HFF-Myc (cell line): ENCODE measurements around the gene KCNH1.

ENCODE experiments used
- DNase-seq: peaks from one replicate; pipeline ENCODE4 v3.0.0-alpha.2; 2011; ENCODE audit warnings: low read depth; ENCODE audit errors: extremely low read depth
- H3K4me3 ChIP-seq: replicated peaks from 2 replicates; pipeline ENCODE4 v1.5.1; 2011; ENCODE audit warnings: low read depth, mild to moderate bottlenecking, control low read depth, low read length
- CTCF ChIP-seq: IDR thresholded peaks from 2 replicates; pipeline ENCODE4 v1.5.1; 2012; ENCODE audit warnings: mild to moderate bottlenecking, low read depth, low read length, control low read depth; ENCODE audit errors: missing control alignments

KCNH1 gene

GRCh38 chr1:211133836-211134669 is at the start of gene KCNH1:
Gene KCNH1 (minus strand): TSS chr1:211134148. CDS start chr1:211133945, 203 bp downstream.
- TF ChIP-seq CTCF, result peak; percentile 76
- peak; percentile 31 for DNase-seq

GRCh38 chr1:211182746-211183145 is 48.8 kb upstream of the KCNH1 start:
- H3K4me3 ChIP-seq, result no peak overlapping the region
- no peak for TF ChIP-seq CTCF
- no peak for DNase-seq

More at GRCh38 chr1:211133836-211134669, at the start of gene KCNH1:
- H3K4me3 ChIP-seq, result peak within 1 kb of the TSS; percentile 38

- TF ChIP-seq CTCF, result no peak
- DNase-seq, result no peak
Observed at GRCh38 chr1:211174375-211174774, 40.4 kb upstream of the KCNH1 start.

GRCh38 chr1:211172657-211173056 is 38.7 kb upstream of the KCNH1 start:
- no peak overlapping the region for H3K4me3 ChIP-seq
- TF ChIP-seq CTCF, result no peak
- DNase-seq, result no peak

More at GRCh38 chr1:211174375-211174774, 40.4 kb upstream of the KCNH1 start:
- H3K4me3 ChIP-seq, result no peak overlapping the region

- H3K4me3 ChIP-seq, result no peak overlapping the region
- no peak for DNase-seq
- no peak for TF ChIP-seq CTCF
Observed at GRCh38 chr1:211169353-211169752, 35.4 kb upstream of the KCNH1 start.

- TF ChIP-seq CTCF, result no peak
- DNase-seq, result no peak
- no peak overlapping the region for H3K4me3 ChIP-seq
Observed at GRCh38 chr1:211158866-211159265, 24.9 kb upstream of the KCNH1 start.
